CD4-positive, alpha-beta T cell (primary cell): ENCODE data around the gene ADGRA3. TPM values are rescaled to one million over a fixed set of nuclear protein-coding genes. Genes with fewer than 3 reads are reported as not detected.
"Not testable (repeated sequence)": the region's sequence is repeated elsewhere in the genome, so short reads cannot be mapped to it uniquely, and the experiment has no call there.

Experiments
- ATAC-seq: fragments of 200-7000 bp; cut with Tn5 transposase; one replicate; pipeline ENCODE4 v1.10.0; 2022; ENCODE audit warnings: mild to moderate bottlenecking; ENCODE audit not compliant: poor library complexity
- CTCF ChIA-PET: fragments of 350-600 bp; sonication (Branson Sonifier 250); formaldehyde crosslinking; loops from one replicate; lab custom pipeline; 2021; ENCODE audit warnings: antibody characterized with exemption, inconsistent platforms; lab: Charles Lee
- POLR2A ChIA-PET: fragments of 350-600 bp; sonication (Branson Sonifier 250); formaldehyde crosslinking; loops from one replicate; lab custom pipeline; 2021; ENCODE audit warnings: antibody characterized with exemption, inconsistent platforms; lab: Charles Lee
- DNase-seq, 14 experiments: peaks; one replicate each; pipeline ENCODE4 v3.0.0-alpha.2; 2013 to 2020; ENCODE audit warnings: mixed read lengths in 2 of 14
- H3K27ac ChIP-seq, 2 donors: one replicate each; pipeline versions ENCODE4 v1.5.1 to v1.7.0; 2013; ENCODE audit warnings: low read length in 2 of 2, low read depth in 1 of 2, mild to moderate bottlenecking in 1 of 2
- H3K27me3 ChIP-seq, 2 experiments: 1 replicate in 1 of 2; 2 replicates in 1 of 2; pipeline versions ENCODE4 v1.6.1 to v1.7.0; 2013; ENCODE audit warnings: low read length in 2 of 2, control low read depth in 1 of 2, mild to moderate bottlenecking in 1 of 2, moderate library complexity in 1 of 2; ENCODE audit not compliant: insufficient read depth in 2 of 2, control insufficient read depth in 1 of 2
- H3K36me3 ChIP-seq: one replicate; pipeline ENCODE4 v1.6.1; 2013; ENCODE audit warnings: low read length, control low read depth; ENCODE audit not compliant: insufficient read depth
- H3K4me1 ChIP-seq: one replicate; pipeline ENCODE4 v1.6.1; 2013; ENCODE audit warnings: low read length, control low read depth; ENCODE audit not compliant: insufficient read depth
- H3K4me3 ChIP-seq: one replicate; pipeline ENCODE4 v1.5.1; 2013; ENCODE audit warnings: mild to moderate bottlenecking, low read length, moderate library complexity
- H3K9me3 ChIP-seq, 2 experiments: 1 replicate in 1 of 2; 2 replicates in 1 of 2; pipeline versions ENCODE4 v1.6.1 to v1.7.0; 2013; ENCODE audit warnings: low read length in 2 of 2, mild to moderate bottlenecking in 2 of 2, control low read depth in 1 of 2, moderate library complexity in 1 of 2; ENCODE audit not compliant: control insufficient read depth in 1 of 2, insufficient read depth in 1 of 2
- H3K27ac Mint-ChIP-seq: one replicate; pipeline ENCODE4 v1.8.0; 2020; ENCODE audit warnings: mixed read lengths
- H3K27me3 Mint-ChIP-seq: one replicate; pipeline ENCODE4 v1.8.0; 2021; ENCODE audit warnings: mixed read lengths
- H3K36me3 Mint-ChIP-seq: one replicate; pipeline ENCODE4 v1.8.0; 2021; ENCODE audit warnings: low read depth, mixed read lengths
- H3K4me1 Mint-ChIP-seq: one replicate; pipeline ENCODE4 v1.8.0; 2021; ENCODE audit warnings: low read depth, mixed read lengths
- H3K4me3 Mint-ChIP-seq: one replicate; pipeline ENCODE4 v1.8.0; 2020; ENCODE audit warnings: mild to moderate bottlenecking, mixed read lengths
- H3K9me3 Mint-ChIP-seq: one replicate; pipeline ENCODE4 v1.8.0; 2020; ENCODE audit warnings: mixed read lengths
- CTCF ChIP-seq: fragments of 200-600 bp; IDR thresholded peaks from one replicate; pipeline ENCODE4 v1.8.0; 2022; ENCODE audit warnings: antibody characterized with exemption, mild to moderate bottlenecking
- intact Hi-C, 2 experiments: fragments of 100-400 bp; cut with DNase I in 1 of 2; cut with micrococcal nuclease in 1 of 2; formaldehyde crosslinking; loops; one replicate each; pipeline versions ENCODE4 v1.15.1 to v1.9.0; 2023 to 2025; cut with DNase I, micrococcal nuclease
- total RNA-seq, 174 experiments: library from RNA in 2 of 174; stranded (reverse) in 2 of 174; gene quantifications; one replicate each; pipeline ENCODE4 v1.2.3 and lab custom pipeline; 2021 to 2026

ADGRA3 gene
- total RNA-seq, 2 experiments from 2014 or later: 2.2 to 3.1 TPM

GRCh38 chr4:22385611-22386011, 130.3 kb downstream of the ADGRA3 start:
- Histone ChIP-seq H3K27me3 (no peaks in the 10 kb centered on the region), H3K27ac (no peak overlapping the region), H3K4me3 (no peak overlapping the region), H3K9me3 (no peaks in the 10 kb centered on the region), H3K36me3 (no peaks in the 10 kb centered on the region), H3K4me1 (no peaks in the 10 kb centered on the region)
- ChIA-PET CTCF (no interaction called here), POLR2A (no interaction called here)
- no peaks in the 10 kb centered on the region for H3K9me3 Mint-ChIP-seq
- H3K27me3 Mint-ChIP-seq: no peaks in the 10 kb centered on the region
- TF ChIP-seq CTCF: no peak
- H3K4me1 Mint-ChIP-seq: no peaks in the 10 kb centered on the region
- ATAC-seq (no peak), DNase-seq (no peak)
- no peaks in the 10 kb centered on the region for H3K36me3 Mint-ChIP-seq
- H3K4me3 Mint-ChIP-seq: no peak overlapping the region
- no peak overlapping the region for H3K27ac Mint-ChIP-seq
- intact Hi-C loops: loop anchor here in 1 of 2 experiments (10.0 kb wide), 1 partner anchor 591 kb away; no protein-coding TSS in a partner anchor

DNA sequence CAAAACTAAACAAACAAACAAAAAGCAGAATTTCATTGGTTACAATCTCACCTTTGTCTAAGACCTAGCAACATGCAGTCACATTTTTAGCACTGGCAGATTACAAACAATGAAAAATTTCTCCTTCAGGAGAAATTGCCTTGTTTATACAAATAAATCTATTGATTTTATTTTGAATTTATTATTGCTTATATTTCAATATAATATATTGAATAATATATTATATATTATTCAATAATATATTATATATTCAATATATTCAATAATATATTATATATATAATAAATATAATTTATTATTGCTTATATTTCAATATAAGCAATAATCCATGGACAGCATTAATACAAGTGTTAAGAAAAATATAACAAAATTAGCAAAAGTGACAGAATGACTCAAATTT, 131.7 kb downstream of the ADGRA3 start:
- ChIA-PET CTCF (no interaction called here), POLR2A (no interaction called here)
- DNase-seq: no peak
- Mint-ChIP-seq H3K4me3 (no peak overlapping the region), H3K36me3 (no peaks in the 10 kb centered on the region), H3K9me3 (no peaks in the 10 kb centered on the region), H3K4me1 (no peaks in the 10 kb centered on the region), H3K27me3 (no peaks in the 10 kb centered on the region), H3K27ac (no peak overlapping the region)
- Histone ChIP-seq H3K27me3 (no peaks in the 10 kb centered on the region), H3K4me1 (no peaks in the 10 kb centered on the region), H3K27ac (no peak overlapping the region), H3K36me3 (no peaks in the 10 kb centered on the region), H3K4me3 (no peak overlapping the region), H3K9me3 (no peaks in the 10 kb centered on the region)
- intact Hi-C loops: loop anchor here in 1 of 2 experiments (10.0 kb wide), 1 partner anchor 589 kb away; no protein-coding TSS in a partner anchor
- TF ChIP-seq CTCF: no peak
- ATAC-seq: no peak

DNA sequence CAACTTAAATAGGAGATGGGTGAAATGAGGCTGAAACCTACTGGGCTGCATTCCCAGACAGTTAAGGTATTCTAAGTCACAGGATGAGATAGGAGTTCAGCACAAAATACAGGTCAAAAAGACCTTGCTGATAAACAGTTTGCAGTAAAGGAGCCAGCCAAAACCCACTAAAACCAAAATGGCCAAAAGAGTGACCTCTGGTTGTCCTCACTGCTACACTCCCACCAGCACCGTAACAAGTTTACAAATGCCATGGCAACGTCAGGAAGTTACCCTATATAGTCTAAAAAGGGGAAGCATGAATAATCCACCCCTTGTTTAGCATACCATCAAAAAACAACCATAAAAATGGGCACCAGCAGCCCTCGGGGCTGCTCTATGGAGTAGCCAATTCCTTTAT, 133.7 kb downstream of the ADGRA3 start:
- H3K4me3 Mint-ChIP-seq, H3K36me3 ChIP-seq, CTCF ChIA-PET, H3K4me1 ChIP-seq, POLR2A ChIA-PET, H3K4me1 Mint-ChIP-seq, ATAC-seq, H3K9me3 ChIP-seq, H3K27me3 ChIP-seq, DNase-seq, H3K36me3 Mint-ChIP-seq, H3K27me3 Mint-ChIP-seq, H3K27ac ChIP-seq, H3K9me3 Mint-ChIP-seq, H3K27ac Mint-ChIP-seq, H3K4me3 ChIP-seq: not testable (repeated sequence)
- intact Hi-C loops: loop anchor here in 1 of 2 experiments (10.0 kb wide), 1 partner anchor 587 kb away; no protein-coding TSS in a partner anchor

DNA sequence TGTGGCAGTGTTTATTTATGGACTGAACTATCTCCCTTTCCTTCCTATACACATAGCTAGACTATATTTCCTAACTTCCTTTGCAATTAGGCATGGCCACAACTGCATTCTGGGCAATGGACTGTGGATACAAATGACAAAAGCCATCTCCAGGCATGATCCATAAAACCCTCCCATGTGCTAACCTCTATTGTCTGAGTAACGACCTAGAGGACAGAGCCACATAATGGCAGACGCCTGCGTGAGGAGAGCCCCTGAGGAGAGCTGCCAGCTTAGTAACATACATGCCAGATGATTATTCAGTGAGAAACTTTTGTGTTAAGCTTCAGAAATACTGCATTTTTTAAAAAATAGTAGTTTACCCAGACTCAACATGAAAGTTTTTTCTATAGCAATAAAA, 142.9 kb downstream of the ADGRA3 start:
- ChIA-PET CTCF (no interaction called here), POLR2A (no interaction called here)
- no peak overlapping the region for H3K4me3 ChIP-seq
- no peaks in the 10 kb centered on the region for H3K27me3 ChIP-seq
- no peaks in the 10 kb centered on the region for H3K4me1 ChIP-seq
- no peaks in the 10 kb centered on the region for H3K36me3 ChIP-seq
- no peak for TF ChIP-seq CTCF
- Mint-ChIP-seq H3K27ac (no peak overlapping the region), H3K36me3 (no peaks in the 10 kb centered on the region), H3K4me1 (no peaks in the 10 kb centered on the region), H3K27me3 (no peaks in the 10 kb centered on the region), H3K4me3 (no peak overlapping the region), H3K9me3 (peaks cover 3% of the 10 kb centered on the region)
- no peak for DNase-seq
- no peak overlapping the region for H3K27ac ChIP-seq
- no peak for ATAC-seq
- peaks cover 0 to 5% of the 10 kb centered on the region in 2 experiments for H3K9me3 ChIP-seq
- intact Hi-C loops: no loop called here
